ENCODE results near the gene SYNGR2.
A peak's percentile ranks its signal among the peaks of the same experiment; 100 is the strongest.

Gene SYNGR2

DNA sequence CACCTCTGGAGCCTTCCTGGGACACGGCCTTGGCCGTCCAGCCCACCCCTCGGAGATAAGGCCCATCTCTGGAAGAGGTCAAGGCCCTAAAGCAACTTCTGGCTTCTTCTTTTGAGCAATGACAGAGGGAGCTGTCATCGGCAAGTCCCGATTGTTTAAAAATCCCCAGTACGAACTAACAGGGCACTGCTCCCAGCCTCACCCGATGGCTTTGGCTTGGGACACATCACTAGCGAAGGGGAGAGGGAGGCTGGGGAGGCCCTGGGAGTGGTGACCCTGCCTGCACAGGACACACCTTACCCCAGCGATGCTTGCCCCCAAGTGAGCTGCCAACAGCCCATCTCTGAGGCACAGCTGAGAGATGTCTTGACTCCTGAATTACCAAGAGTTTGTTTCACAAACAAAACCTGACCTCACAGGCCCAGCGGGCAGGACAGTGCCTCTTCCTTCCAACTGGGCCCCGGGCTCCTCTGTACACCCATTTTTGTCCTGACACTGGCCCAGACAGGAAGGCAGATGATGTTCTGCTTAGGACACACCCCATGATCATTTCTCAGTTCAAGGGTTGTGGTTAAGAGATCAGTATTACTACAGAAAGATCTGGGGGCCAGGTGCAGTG, 4.8 kb downstream of the SYNGR2 start:
- no peak for DNase-seq

DNA sequence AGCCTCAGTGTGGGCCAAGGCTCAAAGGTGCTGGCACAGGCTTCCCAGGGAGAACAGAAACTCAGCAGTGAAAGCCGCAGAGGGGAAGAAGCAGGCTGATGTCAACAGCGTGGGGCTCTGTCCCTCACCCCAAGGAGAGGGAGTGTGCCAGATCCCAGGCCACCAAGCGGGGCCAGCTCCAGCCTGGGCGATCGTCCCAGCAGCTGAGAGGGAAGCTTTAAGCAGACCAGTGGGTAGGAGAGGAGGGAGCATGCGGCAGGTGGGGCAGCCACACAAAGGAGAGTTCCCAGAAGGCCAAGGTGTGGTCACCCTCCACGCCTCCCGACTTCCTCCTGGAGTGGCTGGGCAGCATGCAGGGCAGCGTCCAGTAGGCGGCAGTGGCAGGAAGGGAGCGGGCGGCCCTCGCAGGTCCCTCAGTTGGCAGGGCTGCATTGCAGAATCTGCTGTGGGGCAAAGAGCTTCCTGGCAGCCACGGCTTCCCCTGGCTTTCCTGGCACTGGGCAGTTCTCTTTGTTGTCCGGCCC, 6.0 kb downstream of the SYNGR2 start:
- DNase-seq, result no peak

DNA sequence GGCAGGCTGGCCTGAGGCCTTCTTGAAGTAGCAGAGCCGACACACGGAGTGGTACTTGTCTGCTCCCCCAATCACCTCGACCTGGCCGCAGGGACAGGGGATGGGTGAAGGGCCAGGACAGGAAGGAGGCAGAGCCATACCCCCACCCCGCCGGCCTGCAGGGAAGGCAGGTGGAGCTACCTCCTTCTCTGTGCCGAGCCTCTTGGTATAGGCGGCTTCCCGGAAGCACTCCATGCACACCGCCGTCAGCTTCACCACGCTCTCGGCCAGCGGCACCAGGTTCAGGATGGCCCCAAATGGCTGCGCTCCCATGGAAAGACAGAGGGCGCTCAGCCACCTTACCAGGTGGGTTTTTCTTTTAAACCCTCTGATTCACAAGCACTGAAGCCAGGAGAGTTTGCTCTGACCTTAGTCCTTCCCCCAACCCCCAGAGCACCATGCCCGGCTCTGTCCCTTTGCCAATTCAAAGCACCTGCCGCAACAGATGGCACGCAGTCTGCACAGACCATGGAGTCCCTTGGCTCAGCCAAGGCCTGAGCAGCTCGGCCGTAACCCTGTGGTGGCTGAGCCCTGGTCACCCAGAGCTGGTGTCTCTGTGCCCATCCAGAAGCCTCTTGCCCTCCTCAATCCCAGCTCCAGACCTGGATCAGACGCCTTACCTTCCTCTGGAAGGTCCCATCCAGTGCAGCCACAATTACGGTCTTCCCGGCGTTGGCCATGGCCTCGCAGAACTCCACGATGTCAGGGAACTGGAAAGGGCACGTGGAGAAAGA, 6.7 kb downstream of the SYNGR2 start:
- no peak for DNase-seq

DNA sequence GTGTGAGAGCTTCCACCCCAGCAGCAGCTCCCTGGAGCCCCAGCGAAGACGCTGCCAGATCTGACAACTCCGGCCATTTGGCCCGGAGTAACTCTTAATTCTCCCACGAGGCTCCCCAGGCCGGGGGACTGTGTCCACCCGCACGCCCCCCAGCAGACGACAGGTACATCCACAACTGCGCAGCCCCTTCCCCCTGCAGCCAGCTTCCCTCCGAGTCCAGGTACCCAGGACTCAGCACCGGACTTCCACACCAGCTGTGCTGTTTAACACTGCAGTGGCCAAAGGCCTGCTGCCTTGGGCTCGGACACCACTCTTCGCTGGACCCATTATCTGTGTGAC, 7.2 kb downstream of the SYNGR2 start:
- no peak for DNase-seq

DNA sequence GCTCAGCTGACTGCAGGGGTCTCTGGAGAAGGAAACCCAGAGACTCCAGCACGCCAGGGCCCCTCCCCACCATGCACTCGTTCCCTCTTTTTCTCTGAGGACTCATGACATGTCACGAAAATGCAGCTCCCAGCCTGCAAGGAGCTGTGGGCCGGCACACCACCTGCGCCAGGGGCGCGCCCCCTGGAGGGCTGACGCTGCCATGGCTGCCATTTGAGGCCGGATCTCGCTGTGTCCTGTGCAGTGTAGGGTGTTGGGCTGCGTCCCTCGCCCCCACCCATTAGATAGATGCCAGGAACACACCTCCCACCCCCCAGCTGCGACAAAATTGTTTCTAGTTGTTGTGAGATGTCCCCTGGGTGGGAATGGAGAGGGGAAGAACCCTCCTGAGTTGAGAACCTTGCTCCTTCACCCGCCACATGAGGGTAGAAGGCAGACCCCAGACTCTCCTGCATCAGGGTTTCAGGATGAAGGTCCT, 8.2 kb downstream of the SYNGR2 start:
- no peak for DNase-seq

DNA sequence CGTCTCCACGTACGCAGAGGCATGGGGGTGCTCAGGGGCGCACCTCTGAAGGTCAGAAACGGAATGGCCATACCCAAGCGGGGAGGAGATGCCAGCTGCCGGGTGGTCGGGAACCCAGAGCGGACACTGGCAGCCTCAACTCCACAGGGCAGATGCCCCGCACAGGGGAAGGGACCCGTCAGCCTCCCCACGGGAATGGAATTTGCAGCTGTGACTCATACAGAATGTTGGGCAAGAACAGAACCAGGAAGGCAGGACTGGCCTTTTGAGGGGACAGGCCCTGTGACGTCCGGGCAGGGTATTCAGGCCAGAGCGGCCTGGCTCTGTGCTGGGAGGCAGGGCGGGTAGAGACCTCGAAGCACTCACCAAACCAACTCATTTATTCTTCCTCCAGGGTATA, 11.0 kb downstream of the SYNGR2 start:
- no peak for DNase-seq

DNA sequence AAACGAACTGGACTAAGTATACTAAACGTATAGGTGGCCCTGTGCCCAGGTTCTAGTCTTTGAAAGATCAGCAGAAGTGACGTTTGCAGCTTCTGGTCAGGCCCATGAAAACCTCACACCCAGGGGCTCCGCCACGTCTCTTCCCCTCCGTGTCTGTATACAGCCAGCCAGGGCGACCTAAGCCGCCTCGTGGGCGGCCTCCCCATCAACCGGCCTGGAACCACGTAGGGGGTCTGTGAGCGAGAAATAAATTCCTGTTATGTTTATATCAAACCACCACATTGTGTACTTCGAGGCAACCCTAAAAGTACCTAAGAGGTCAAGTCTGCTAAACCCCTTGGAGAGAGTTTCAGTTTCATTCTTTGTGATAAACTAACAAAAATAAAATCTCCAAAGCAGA, 11.7 kb downstream of the SYNGR2 start:
- DNase-seq, result no peak

DNA sequence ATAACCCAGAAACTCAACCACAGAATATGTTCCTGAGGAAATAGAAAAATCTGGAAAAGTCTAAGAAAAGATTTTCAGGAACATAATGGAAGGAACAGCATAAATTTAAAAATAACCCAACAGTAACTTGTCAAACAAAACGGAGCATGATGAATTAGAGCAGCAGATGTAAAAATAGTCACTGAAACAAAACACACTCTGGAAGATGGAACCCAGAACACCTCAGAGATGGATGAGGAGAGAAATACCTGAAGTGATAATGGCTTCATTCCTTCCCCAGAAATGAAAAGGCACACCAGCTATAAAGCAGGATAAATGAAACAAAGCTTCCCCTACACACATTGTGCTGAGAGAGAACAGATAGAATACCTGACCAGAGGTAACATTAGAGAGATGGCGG, 12.1 kb downstream of the SYNGR2 start:
- no peak for DNase-seq

DNA sequence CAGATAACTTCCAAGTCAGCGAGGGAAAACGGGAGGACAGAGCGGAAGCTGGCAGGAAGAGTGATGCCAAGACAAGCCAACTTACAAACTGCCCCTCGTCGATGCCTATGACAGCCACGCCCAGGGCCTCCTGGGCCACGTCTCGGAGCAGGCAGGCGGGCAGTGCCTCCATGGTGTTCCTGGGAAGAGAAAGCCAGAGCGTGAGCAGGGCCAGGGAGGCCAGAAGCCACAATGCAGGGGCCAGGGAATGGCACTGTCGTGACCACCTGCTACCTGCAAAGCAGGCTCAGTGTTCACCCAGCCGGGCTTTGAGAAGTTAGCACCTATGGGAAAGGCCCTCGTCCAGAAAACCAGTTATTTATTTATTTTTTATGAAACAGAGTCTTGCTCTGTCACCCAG, 14.1 kb downstream of the SYNGR2 start:
- DNase-seq, result no peak

DNA sequence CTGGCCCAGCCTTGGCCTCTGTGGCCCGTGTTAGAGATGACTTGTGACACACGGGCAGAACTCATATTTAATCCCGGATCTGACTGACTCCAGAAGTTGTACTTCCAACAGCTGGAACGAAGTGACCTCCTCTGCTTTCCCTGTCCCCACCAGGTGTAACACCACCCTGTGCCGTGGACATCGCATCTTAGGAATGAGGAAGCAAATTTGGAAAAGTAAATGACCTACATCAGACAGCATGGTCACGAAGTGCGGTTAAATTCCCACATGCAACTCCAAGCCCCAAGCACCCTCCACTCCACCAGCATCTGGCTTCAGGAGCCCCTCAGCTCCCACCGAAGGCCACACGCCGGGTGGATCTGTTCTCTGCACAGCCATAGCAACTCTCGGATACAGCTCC, 15.5 kb downstream of the SYNGR2 start:
- no peak for DNase-seq

DNA sequence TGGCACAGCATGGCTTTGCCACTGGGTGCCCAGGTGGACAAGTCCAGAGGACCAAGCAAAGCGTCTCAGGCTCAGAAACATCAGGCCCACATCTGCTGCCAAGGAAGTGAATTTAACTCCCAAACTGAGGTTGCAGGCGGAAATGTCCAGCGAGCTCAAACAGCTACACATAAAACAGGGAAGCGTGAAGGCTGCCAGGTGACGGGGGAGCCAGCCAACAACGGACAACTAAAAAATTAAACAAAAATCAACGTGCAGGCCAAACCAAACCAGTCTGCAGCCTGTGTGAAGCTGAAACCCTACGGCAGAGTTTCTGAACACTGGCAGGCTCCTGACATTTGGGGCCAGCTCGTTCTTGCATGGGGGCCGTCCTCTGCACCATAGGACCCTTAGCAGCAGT, 16.0 kb downstream of the SYNGR2 start:
- no peak for DNase-seq

DNA sequence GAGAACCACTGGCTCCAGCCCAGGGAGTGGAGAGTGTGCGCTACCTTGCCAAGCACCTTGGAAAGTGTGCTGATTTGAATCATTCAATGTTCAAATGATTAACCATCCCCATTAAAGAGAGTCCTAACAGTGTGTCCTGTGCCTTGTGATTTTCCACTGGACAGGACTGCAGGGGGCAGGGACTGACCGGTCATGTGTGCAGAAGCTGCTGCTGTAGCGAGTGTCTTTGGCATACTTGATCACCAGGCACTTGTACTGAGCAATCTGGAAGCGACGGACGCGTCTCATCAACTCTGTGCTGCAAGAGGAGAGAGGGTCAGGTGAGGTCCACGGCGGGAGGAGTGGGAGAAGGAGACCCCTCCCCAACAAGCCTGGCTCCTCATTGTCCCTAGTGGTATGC, 16.5 kb downstream of the SYNGR2 start:
- DNase-seq, result no peak

DNA sequence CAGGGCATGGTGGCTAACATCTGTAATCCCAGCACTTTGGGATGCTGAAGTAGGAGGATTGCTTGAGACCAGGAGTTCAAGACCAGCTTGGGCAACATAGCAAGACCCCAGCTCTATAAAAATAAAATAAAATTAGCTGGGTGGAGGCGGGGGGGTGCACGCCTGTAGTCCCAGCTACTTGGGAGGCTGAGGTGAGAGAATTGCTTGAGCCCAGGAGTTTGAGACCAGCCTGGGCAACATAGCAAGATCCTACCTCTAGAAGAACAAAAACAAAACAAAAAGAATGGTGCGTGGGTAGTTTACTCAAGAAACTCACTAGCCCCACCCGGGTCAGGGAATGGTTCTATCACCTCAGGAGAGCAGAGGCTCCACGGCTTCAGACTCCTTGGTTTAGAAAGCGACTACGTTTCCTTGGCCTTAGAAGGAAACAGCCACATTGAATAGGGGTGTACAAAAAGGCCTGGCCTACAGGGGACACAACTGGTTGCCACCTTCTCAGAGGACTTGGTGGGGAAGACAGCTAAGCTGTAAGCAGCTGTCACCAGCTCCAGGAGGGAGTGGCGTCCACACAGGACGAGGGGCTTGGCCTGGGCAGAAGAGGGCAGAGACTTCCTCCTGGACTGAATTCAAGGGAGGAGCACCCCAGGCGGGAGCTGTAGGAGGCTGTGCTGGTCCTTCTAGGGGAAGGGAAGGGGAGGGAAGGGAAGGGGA, 17.8 kb downstream of the SYNGR2 start:
- DNase-seq, result no peak

DNA sequence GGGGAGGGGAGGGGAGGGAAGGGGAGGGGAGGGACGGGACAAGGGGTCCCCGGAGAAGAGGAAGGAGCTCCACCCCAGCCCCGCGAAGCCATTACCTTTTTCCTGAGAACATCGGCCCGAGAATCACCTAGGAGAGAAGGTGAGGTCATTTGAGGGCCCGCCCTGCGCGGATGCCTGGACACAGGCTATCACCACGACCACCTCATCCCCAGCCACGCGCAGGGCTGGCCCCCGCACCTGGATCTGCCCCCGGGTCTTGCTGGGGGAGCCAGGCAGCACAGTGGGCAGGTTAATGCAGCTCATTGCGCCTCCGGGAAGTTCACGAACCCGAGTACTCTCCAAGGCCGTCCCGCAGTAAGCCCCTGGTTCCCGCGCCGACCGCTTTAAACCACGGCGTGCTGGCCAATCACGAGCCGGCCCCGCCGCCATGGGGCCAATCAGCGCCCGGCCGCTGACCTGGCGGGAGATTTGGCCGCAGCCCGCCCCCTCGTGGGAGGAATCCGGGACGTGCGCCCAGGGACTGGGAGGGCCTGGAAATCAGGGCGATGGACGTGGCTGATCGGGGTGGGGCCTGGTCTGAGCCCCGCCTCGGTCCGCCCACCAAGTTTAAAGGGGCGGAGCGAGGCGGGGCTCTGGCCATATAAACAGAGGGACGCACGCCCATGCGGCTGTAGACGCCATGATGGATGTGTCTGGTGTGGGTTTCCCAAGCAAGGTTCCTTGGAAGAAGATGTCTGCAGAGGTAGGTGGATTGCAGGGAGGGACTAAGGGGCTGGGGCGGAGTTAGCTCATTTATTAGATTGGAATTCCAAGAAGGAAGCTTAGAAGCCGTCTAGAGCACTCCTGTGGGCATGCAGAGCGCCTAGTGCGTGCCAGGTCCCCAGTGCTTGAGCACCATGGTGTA, 18.6 kb downstream of the SYNGR2 start, which contains the start of the genes AFMID and TK1:
AFMID (plus strand) TSS at position 671 of the 904 bp plus-strand sequence; CDS start at position 680, 9 bp downstream.
TK1 (minus strand) TSS at position 361 of the 904 bp plus-strand sequence; CDS start at position 303, 58 bp downstream.
- DNase-seq, result peak; percentile 52

DNA sequence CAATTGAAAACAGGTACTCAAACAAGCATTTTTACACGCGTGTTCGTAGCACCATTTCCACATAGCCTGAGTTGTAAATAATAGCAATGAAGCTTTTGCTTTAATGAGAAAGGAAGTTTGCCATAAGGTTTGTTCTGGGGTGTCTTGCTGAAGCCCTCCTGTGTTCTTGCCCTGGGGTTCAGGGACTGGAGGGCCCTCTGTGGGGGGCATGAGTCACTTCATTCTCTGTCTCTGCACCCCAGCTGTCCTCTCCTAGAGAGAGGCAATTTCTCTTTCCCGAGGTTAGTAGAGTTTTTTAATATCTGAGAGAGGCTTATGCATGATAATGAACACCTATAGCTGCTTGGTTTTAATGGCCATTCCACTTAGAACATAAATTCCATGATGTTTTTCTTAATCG, 28.3 kb downstream of the SYNGR2 start:
- no peak for DNase-seq

DNA sequence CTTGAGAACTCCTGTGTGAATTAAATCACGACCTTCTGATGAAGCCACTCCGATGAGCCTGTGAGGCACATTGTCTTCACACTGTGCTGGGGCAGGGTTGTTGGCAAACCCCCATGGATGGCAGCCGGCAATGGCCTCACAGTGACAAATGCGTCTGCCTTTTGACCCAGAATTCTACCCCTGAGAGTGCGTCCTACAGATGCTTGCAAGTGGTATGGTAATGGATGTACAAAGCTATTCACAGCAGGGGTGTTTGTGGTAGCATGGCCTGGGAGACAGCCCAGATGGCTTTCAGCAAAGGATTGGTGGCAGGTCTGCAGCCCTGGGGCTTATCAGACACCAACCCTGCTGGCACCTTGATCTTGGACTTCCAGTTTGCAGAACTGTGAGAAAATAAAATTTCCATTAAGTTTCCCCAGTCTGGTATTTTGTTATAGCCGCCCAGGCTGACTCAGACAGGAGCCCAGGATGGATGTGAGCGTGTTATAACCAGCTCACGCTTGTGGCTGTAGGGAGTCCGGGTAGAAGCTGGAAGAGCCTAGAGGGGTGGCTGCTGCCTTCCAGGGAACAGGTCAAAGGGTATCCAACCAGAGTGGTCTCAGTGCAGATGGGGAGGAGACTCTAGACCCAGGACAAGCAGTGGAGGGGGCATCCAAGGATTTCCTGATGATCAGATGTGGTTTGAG, 28.9 kb downstream of the SYNGR2 start:
- DNase-seq, result no peak

DNA sequence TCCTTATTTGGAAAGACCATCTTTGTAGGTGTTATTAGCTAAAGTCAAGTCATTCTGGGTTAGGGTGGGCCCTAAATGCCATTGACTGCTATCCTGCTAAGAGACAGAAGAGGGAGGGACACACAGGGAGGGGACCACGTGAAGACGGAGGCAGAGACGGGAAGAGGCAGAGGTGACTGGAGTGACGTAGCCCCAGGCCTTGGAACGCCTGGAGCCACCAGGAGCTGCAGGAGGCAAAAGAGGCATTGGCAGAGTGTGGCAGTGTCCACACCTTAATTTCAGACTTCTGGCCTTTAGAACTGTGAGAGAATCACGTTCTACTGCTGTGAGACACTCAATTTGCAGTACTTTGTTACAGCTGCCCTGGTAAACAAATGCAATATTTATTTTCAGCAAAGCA, 32.1 kb downstream of the SYNGR2 start:
- no peak for DNase-seq

DNA sequence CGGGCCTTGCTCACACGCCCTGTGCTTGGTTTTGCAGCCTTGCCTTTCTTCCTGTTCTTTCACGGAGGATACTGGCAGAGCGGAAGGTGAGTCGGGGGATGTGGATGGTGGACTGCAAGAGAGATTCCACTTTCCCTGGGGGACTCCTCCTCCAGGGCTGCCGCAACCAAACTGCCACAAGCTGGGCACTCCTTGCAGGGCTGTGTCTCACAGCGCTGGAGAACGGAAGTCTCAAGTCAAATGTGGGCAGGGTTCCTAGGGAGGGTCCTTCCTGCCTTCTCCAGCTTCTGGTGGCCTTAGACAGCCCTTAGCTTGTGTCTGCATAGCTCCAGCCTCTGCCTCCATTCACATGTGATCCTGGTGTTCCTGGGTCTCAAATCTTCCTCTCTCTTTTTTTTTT, 34.3 kb downstream of the SYNGR2 start:
- no peak for DNase-seq

DNA sequence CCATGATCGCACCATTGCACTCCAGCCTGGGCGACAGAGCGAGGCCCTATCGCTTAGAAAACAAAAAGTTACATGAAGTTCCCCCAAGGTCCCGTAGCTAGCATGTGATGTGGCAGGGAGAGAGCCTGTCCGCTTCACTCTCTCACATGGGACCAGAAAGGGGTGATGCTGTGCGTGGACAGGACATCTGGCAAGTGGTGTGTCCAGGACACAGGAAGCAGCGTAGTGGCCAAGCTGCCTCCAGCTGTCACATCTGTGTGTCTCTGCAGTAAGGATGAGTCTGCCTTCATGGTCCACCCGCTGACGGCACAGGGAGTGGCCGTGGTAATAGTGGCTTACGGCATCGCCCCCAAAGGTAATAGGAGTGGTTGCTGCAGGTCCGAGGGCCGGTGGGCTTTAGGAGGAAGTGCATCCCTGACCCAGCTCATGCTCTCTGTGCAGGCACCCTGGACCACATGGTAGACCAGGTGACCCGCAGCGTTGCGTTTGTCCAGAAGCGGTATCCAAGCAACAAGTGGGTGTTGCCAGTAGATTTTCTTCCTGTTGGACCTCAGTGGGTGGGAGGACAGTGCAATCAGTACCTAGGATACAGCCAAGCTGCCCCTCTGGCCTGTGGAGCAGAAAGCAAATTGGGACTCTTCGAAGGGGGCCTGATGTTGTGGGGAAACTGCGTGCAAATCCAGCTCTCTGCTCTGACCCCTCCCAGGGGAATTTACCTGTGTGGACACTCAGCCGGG, 36.2 kb downstream of the SYNGR2 start:
- no peak for DNase-seq

DNA sequence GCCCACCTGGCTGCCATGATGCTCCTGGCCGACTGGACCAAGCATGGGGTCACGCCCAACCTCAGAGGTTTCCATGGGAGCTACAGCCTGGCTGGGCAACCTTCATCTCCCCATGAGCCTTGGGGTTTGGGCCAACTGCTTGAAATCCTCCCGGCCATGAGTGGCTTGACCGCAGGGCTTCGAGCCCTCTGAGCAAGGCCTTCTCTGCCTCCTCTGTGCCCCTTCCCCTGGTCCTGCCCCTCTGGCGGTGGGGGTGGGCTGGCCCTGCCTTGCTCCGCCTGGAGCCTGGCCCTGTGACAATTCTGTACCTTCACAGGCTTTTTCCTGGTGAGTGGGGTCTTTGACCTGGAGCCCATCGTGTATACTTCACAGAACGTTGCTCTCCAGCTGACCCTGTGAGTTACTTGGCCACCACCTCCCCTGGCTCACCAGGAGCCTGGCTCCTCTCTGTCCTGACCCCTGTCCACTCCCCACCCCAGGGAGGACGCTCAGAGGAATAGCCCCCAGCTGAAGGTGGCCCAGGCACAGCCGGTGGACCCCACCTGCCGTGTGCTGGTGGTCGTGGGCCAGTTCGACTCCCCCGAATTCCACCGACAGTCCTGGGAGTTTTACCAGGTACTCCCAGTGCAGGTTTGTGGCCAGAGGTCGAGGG, 36.9 kb downstream of the SYNGR2 start:
- no peak for DNase-seq

DNA sequence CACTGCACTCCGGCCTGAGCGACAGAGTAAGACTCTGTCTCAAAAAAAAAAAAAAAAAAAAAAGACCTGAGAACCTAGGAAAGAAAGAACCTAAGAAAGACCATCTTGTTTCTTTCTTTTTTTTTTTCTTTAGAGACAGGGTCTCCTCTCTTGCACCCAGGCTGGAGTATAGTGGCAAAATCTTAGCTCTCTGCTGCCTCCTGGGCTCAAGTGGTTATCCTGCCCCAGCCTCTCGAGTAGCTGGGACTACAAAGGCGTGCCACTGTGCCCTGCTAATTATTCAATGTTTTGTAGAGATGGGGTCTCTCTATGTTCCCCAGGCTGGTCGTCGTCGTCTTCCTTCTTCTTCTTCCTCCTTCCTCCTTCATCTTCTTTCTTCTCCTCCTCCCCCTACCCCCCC, 37.9 kb downstream of the SYNGR2 start:
- DNase-seq, result no peak

Data from NCI-H187 treated with DMSO at 0.1 percent for 48 hours (cell line).